Measurements from ENCODE around the gene THEM5. TPM values are rescaled to one million over a fixed set of nuclear protein-coding genes. Genes with fewer than 3 reads are reported as not detected.

The THEM5 gene
- total and polyA plus RNA-seq, 2 experiments from 2014 or later, result not detected

DNA sequence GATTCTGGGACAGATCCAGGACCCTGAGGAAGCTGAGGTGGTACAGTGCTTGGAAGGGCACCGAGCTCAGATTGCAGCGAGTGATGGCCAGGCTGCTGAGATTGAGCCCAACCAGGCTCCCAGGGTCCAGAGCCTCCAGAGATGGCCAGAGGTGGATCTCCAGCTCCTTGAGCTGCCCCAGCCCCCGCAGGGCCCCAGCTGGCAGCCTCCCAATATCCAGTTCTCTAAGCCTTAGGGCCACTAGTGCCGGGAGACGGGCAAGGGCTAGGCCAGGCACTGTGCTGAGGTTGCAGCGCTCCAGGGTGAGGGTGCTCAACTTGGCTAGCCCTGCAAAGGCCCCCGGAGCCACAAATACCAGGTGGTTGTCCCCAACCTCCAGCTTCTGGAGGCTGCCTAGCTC lies 51.7 kb downstream of the THEM5 start:
- TF ChIP-seq, protein P1, sequence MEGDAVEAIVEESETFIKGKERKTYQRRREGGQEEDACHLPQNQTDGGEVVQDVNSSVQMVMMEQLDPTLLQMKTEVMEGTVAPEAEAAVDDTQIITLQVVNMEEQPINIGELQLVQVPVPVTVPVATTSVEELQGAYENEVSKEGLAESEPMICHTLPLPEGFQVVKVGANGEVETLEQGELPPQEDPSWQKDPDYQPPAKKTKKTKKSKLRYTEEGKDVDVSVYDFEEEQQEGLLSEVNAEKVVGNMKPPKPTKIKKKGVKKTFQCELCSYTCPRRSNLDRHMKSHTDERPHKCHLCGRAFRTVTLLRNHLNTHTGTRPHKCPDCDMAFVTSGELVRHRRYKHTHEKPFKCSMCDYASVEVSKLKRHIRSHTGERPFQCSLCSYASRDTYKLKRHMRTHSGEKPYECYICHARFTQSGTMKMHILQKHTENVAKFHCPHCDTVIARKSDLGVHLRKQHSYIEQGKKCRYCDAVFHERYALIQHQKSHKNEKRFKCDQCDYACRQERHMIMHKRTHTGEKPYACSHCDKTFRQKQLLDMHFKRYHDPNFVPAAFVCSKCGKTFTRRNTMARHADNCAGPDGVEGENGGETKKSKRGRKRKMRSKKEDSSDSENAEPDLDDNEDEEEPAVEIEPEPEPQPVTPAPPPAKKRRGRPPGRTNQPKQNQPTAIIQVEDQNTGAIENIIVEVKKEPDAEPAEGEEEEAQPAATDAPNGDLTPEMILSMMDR (IDR thresholded peaks at IDR 0.05; ENCODE audit: low read depth, low read length), result no peak
- Histone ChIP-seq H3K27me3 (peaks cover 4% of the 10 kb centered on the region), H3K27ac (no peak overlapping the region), H3K4me3 (no peak overlapping the region), H3K36me3 (no peaks in the 10 kb centered on the region), H3K9me3 (ENCODE audit: low read depth) (no peaks in the 10 kb centered on the region), H3K4me1 (ENCODE audit: low read depth) (no peaks in the 10 kb centered on the region)
- DNase-seq (ENCODE audit: low read depth in 1 of 2, low spot score in 1 of 2), result no peak

DNA sequence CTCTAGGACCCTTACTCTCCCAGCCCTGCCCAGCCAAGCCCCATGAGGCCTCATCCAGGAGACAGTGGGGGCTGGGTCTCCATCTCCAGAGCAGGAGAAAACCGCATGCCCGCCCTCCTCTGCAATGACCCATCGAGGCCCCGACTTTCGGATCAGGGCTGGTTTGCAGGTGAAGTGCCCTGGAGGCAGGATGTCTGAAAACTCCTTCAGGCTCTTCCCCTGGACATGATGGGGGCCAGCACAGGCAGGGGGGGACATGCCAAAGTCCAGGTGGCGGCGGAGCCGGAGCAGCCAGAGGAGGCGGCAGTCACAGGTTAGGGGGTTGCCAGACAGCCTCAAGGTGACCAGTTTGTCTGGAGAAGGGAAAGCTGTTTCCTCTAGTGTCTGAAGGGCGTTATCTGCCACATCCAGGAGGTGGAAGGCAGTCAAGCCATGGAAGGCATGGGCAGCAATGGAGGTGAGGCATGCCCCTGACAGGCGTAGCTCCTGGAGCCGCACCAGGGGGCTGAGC lies 52.1 kb downstream of the THEM5 start:
- Histone ChIP-seq H3K36me3 (no peaks in the 10 kb centered on the region), H3K4me3 (no peak overlapping the region), H3K4me1 (ENCODE audit: low read depth) (no peaks in the 10 kb centered on the region), H3K27ac (no peak overlapping the region), H3K9me3 (ENCODE audit: low read depth) (no peaks in the 10 kb centered on the region), H3K27me3 (peaks cover 4% of the 10 kb centered on the region)
- DNase-seq (ENCODE audit: low read depth in 1 of 2, low spot score in 1 of 2), result no peak
- TF ChIP-seq, protein P1 (IDR thresholded peaks at IDR 0.05; ENCODE audit: low read depth, low read length), result no peak

DNA sequence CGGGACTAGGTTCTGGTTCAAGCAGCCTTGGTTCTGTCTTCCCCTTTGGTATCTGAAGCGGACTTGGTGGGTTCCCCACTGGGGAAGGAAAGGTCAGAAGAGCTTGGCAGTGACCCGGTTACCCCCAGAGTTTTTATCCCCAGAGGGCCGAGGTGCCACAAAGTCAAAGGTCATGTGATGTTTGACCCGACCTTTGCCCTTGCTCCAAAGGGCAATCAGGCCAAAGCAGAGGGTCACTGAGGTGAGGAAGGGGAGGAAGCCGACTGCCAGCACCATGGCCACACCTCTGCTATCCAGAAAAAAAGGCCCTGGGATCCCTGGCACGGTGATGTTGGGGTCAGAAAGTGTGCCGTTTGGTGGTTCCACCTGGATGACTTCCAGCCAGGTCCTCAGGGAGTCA lies 52.7 kb downstream of the THEM5 start:
- Histone ChIP-seq H3K4me1 (ENCODE audit: low read depth) (no peaks in the 10 kb centered on the region), H3K27me3 (peaks cover 6% of the 10 kb centered on the region), H3K36me3 (no peaks in the 10 kb centered on the region), H3K4me3 (no peak overlapping the region), H3K9me3 (ENCODE audit: low read depth) (no peaks in the 10 kb centered on the region), H3K27ac (no peak overlapping the region)
- TF ChIP-seq, protein P1 (IDR thresholded peaks at IDR 0.05; ENCODE audit: low read depth, low read length), result no peak
- no peak for DNase-seq (ENCODE audit: low read depth in 1 of 2, low spot score in 1 of 2)

DNA sequence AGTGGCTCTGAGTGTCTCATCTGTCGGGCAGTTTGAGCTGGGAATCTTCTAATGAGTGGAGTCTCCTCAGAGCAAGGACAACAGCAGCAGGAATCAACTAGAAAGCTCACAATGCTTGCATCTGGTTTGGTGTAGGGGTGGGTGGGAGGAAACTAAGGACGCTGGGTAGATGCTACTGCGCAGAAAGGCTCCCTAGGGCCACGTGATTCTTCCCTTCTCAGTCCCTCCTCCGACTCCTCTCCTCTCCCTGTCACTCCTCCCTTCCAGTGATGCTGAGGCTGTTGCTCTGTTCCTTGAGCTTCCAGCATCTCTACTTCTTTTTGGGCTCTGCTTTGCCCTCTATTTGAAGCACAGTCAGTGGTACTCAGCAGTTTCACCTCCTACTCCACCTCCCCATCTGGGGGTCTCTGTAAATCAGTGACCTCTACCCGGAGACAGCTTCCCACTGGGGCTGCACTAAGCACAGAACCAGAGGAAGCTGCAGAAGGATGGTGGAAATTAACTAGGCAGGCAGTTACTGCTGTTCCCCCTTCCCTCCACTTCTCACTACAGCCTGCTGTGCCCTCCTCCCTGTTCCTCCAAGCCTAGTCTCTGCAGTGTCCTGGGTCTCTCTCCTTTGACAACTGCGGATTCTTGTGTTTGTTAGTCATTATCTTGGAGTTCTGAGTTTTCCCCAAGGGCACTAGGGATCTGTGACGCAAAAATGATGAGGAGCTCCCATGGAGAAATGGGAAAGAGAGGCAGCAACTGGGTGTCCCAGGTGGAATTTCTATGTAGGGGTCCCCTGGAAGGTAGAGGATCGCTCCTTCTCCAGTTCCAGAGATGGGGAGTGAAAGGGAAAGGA lies 54.1 kb downstream of the THEM5 start:
- Histone ChIP-seq H3K4me1 (ENCODE audit: low read depth) (no peaks in the 10 kb centered on the region), H3K36me3 (no peaks in the 10 kb centered on the region), H3K4me3 (no peak overlapping the region), H3K27me3 (peaks cover 2% of the 10 kb centered on the region), H3K27ac (no peak overlapping the region), H3K9me3 (ENCODE audit: low read depth) (no peaks in the 10 kb centered on the region)
- TF ChIP-seq, protein P1 (IDR thresholded peaks at IDR 0.05; ENCODE audit: low read depth, low read length), result no peak
- no peak for DNase-seq (ENCODE audit: low read depth in 1 of 2, low spot score in 1 of 2)

DNA sequence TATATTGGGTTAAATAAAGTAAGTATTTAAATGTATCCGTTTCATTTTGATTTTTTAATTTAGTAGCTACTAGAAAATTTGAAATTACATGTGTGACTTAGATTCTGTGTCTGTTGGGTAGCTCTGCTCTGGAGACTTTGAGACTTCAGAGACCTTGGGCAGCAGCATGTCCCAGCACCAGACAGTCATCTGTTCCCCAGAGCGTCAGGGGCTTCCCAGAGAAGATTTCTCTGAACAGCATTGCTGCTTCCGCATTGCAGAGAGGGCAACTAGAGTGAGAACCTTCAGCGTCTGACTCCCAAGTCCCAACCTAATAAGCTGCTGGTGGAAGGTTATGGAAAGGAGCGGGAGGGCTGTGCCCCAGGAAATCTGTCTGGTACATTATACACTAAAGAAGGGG lies 54.9 kb downstream of the THEM5 start:
- Histone ChIP-seq H3K9me3 (ENCODE audit: low read depth) (no peaks in the 10 kb centered on the region), H3K27ac (no peak overlapping the region), H3K4me1 (ENCODE audit: low read depth) (no peaks in the 10 kb centered on the region), H3K27me3 (peaks cover 2% of the 10 kb centered on the region), H3K4me3 (no peak overlapping the region), H3K36me3 (no peaks in the 10 kb centered on the region)
- DNase-seq (ENCODE audit: low read depth in 1 of 2, low spot score in 1 of 2), result no peak
- TF ChIP-seq, protein P1 (IDR thresholded peaks at IDR 0.05; ENCODE audit: low read depth, low read length), result no peak

Other genes with a start within 250 kb of the THEM5 start
- 24.5 and 34.5 TPM in 2 replicates for gene SNX27, start 241.7 kb downstream of the THEM5 start, total RNA-seq
- gene SNX27, start 241.7 kb downstream of the THEM5 start, polyA plus RNA-seq, result 24.4 and 27.6 TPM in 2 replicates
- gene CELF3, start 136.9 kb downstream of the THEM5 start, total RNA-seq, result 0.14 and 0.42 TPM in 2 replicates
- not detected in 2 replicates for gene CELF3, start 136.9 kb downstream of the THEM5 start, polyA plus RNA-seq
- not detected in 2 replicates for gene RIIAD1, start 132.2 kb downstream of the THEM5 start, total RNA-seq
- 1.1 TPM in 1 of 2 replicates, not detected in the other for gene RIIAD1, start 132.2 kb downstream of the THEM5 start, polyA plus RNA-seq
- 91.0 and 103 TPM in 2 replicates for gene MRPL9, start 90.2 kb downstream of the THEM5 start, total RNA-seq
- 107 and 108 TPM in 2 replicates for gene MRPL9, start 90.2 kb downstream of the THEM5 start, polyA plus RNA-seq
- gene TDRKH, start 63.2 kb downstream of the THEM5 start, total RNA-seq, result 7.8 and 13.5 TPM in 2 replicates
- 12.9 and 14.6 TPM in 2 replicates for gene TDRKH, start 63.2 kb downstream of the THEM5 start, polyA plus RNA-seq
- gene LINGO4, start 48.3 kb downstream of the THEM5 start, total RNA-seq, result not detected in 2 replicates
- not detected in 2 replicates for gene LINGO4, start 48.3 kb downstream of the THEM5 start, polyA plus RNA-seq
- gene RORC, start 21.9 kb downstream of the THEM5 start, total RNA-seq, result not detected in 2 replicates
- gene RORC, start 21.9 kb downstream of the THEM5 start, polyA plus RNA-seq, result not detected in 2 replicates
- gene C2CD4D, start 13.9 kb downstream of the THEM5 start, total RNA-seq, result not detected in 2 replicates
- gene C2CD4D, start 13.9 kb downstream of the THEM5 start, polyA plus RNA-seq, result 0.41 and 0.44 TPM in 2 replicates
- 26.8 and 37.5 TPM in 2 replicates for gene THEM4, start 55.8 kb upstream of the THEM5 start, total RNA-seq
- gene THEM4, start 55.8 kb upstream of the THEM5 start, polyA plus RNA-seq, result 42.6 and 61.9 TPM in 2 replicates
- 14.6 and 19.3 TPM in 2 replicates for gene S100A10, start 140.1 kb upstream of the THEM5 start, total RNA-seq
- gene S100A10, start 140.1 kb upstream of the THEM5 start, polyA plus RNA-seq, result 58.9 and 103 TPM in 2 replicates
- gene S100A11, start 183.3 kb upstream of the THEM5 start, total RNA-seq, result 22.5 and 29.6 TPM in 2 replicates
- 111 and 122 TPM in 2 replicates for gene S100A11, start 183.3 kb upstream of the THEM5 start, polyA plus RNA-seq
- gene TCHHL1, start 235.4 kb upstream of the THEM5 start, total RNA-seq, result not detected in 2 replicates
- gene TCHHL1, start 235.4 kb upstream of the THEM5 start, polyA plus RNA-seq, result not detected in 2 replicates